HEK293 (cell line): ENCODE measurements around the gene PRPF6.

Source experiments
- ELK4 ChIP-seq: IDR thresholded peaks from 2 replicates; pipeline ENCODE4 v1.6.1; 2011; ENCODE audit warnings: mild to moderate bottlenecking, low read depth, low read length, borderline replicate concordance
- KLF8 ChIP-seq: fragments of 450-650 bp; formaldehyde crosslinking; IDR thresholded peaks from 2 replicates; pipeline ENCODE4 v1.5.1; 2016; ENCODE audit warnings: missing biosample characterization, missing genetic modification characterization
- SCRT2 ChIP-seq: fragments of 450-650 bp; formaldehyde crosslinking; IDR thresholded peaks from 2 replicates; pipeline ENCODE4 v1.5.1; 2016; ENCODE audit warnings: missing biosample characterization, missing genetic modification characterization
- SP2 ChIP-seq: fragments of 450-650 bp; formaldehyde crosslinking; IDR thresholded peaks from 2 replicates; pipeline ENCODE4 v1.5.1; 2016; ENCODE audit warnings: missing biosample characterization, missing genetic modification characterization
- TRIM28 ChIP-seq: IDR thresholded peaks from 2 replicates; pipeline ENCODE4 v1.6.1; 2011; ENCODE audit warnings: low read length, control low read depth, borderline replicate concordance
- ZBTB10 ChIP-seq: fragments of 450-650 bp; formaldehyde crosslinking; IDR thresholded peaks from 2 replicates; pipeline ENCODE4 v1.5.1; 2016; ENCODE audit warnings: missing biosample characterization, missing genetic modification characterization
- ZNF121 ChIP-seq: fragments of 450-650 bp; formaldehyde crosslinking; IDR thresholded peaks from 2 replicates; pipeline ENCODE4 v1.5.1; 2016; ENCODE audit warnings: missing biosample characterization, missing genetic modification characterization
- ZNF248 ChIP-seq: fragments of 450-650 bp; formaldehyde crosslinking; IDR thresholded peaks from 2 replicates; pipeline ENCODE4 v1.5.1; 2017; ENCODE audit warnings: missing biosample characterization, missing genetic modification characterization
- ZNF266 ChIP-seq: fragments of 450-650 bp; formaldehyde crosslinking; IDR thresholded peaks from 2 replicates; pipeline ENCODE4 v1.5.1; 2016; ENCODE audit warnings: missing biosample characterization, missing genetic modification characterization, low read depth
- ZNF280D ChIP-seq: fragments of 450-650 bp; formaldehyde crosslinking; IDR thresholded peaks from 2 replicates; pipeline ENCODE4 v1.5.1; 2016; ENCODE audit warnings: missing biosample characterization, missing genetic modification characterization
- ZNF311 ChIP-seq: fragments of 450-650 bp; formaldehyde crosslinking; IDR thresholded peaks from 2 replicates; pipeline ENCODE4 v1.5.1; 2017; ENCODE audit warnings: missing biosample characterization, missing genetic modification characterization, borderline replicate concordance
- ZNF335 ChIP-seq: fragments of 450-650 bp; formaldehyde crosslinking; conservative IDR thresholded peaks from 2 replicates; pipeline ENCODE4 v1.5.1; 2016; ENCODE audit warnings: missing biosample characterization, missing genetic modification characterization
- ZNF350 ChIP-seq: fragments of 450-650 bp; formaldehyde crosslinking; IDR thresholded peaks from 2 replicates; pipeline ENCODE4 v1.5.0; 2017; ENCODE audit warnings: missing biosample characterization, mild to moderate bottlenecking, missing genetic modification characterization
- ZNF404 ChIP-seq: fragments of 450-650 bp; formaldehyde crosslinking; IDR thresholded peaks from 2 replicates; pipeline ENCODE4 v1.5.1; 2017; ENCODE audit warnings: missing biosample characterization, missing genetic modification characterization
- ZNF433 ChIP-seq: fragments of 450-650 bp; formaldehyde crosslinking; IDR thresholded peaks from 2 replicates; pipeline ENCODE4 v1.5.1; 2016; ENCODE audit warnings: missing biosample characterization, missing genetic modification characterization, low read depth
- ZNF48 ChIP-seq: fragments of 450-650 bp; formaldehyde crosslinking; IDR thresholded peaks from 2 replicates; pipeline ENCODE4 v1.5.1; 2016; ENCODE audit warnings: missing biosample characterization, missing genetic modification characterization
- ZNF513 ChIP-seq: fragments of 450-650 bp; IDR thresholded peaks from 2 replicates; pipeline ENCODE4 v1.5.1; 2018; ENCODE audit warnings: missing biosample characterization, missing genetic modification characterization
- ZNF621 ChIP-seq: fragments of 450-650 bp; formaldehyde crosslinking; IDR thresholded peaks from 2 replicates; pipeline ENCODE4 v1.5.1; 2017; ENCODE audit warnings: missing biosample characterization, missing genetic modification characterization
- ZNF623 ChIP-seq: fragments of 450-650 bp; formaldehyde crosslinking; IDR thresholded peaks from 2 replicates; pipeline ENCODE4 v1.5.1; 2016; ENCODE audit warnings: missing biosample characterization, missing genetic modification characterization
- ZNF747 ChIP-seq: fragments of 450-650 bp; formaldehyde crosslinking; IDR thresholded peaks from 2 replicates; pipeline ENCODE4 v1.5.1; 2016; ENCODE audit warnings: missing biosample characterization, missing genetic modification characterization
- ZNF777 ChIP-seq: fragments of 450-650 bp; formaldehyde crosslinking; IDR thresholded peaks from 2 replicates; pipeline ENCODE4 v1.5.1; 2017; ENCODE audit warnings: missing biosample characterization, missing genetic modification characterization, borderline replicate concordance
- ZNF837 ChIP-seq: fragments of 450-650 bp; formaldehyde crosslinking; IDR thresholded peaks from 2 replicates; pipeline ENCODE4 v1.5.1; 2016; ENCODE audit warnings: missing biosample characterization, missing genetic modification characterization
- ZSCAN30 ChIP-seq: fragments of 450-650 bp; IDR thresholded peaks from 2 replicates; pipeline ENCODE4 v1.5.1; 2018; ENCODE audit warnings: missing biosample characterization, mild to moderate bottlenecking, missing genetic modification characterization, moderate library complexity

PRPF6 gene

GRCh38 chr20:64055893-64056638, 75.1 kb downstream of the PRPF6 start (continued):
- TF ChIP-seq ELK4 (no peak), ZNF433 (tag by site-specific recombination) (no peak), ZSCAN30 (tag by site-specific recombination) (0 out of 2 replicates have a peak, but pooled peaks have one; percentile 18), SCRT2 (no peak), SP2 (tag by site-specific recombination) (0 out of 2 replicates have a peak, but pooled peaks have one; percentile 12), ZNF404 (tag by site-specific recombination) (no peak), ZNF747 (no peak), KLF8 (tag by site-specific recombination) (0 out of 2 replicates have a peak, but pooled peaks have one; percentile 27), ZNF623 (tag by site-specific recombination) (no peak), ZNF777 (tag by site-specific recombination) (no peak), ZNF837 (tag by site-specific recombination) (no peak), ZNF350 (tag by site-specific recombination) (no peak), ZNF280D (no peak), ZNF513 (tag by site-specific recombination) (no peak), ZNF335 (tag by site-specific recombination) (no peak), ZBTB10 (tag by site-specific recombination) (peak; percentile 26; the same call in 1 of the 2 replicates), ZNF48 (tag by site-specific recombination) (no peak), ZNF621 (no peak), ZNF266 (no peak), ZNF311 (tag by site-specific recombination) (no peak), TRIM28 (no peak), ZNF248 (tag by site-specific recombination) (no peak), ZNF121 (peak; percentile 75)
